Skeletal muscle tissue (tissue), 4 donors: ENCODE measurements around the gene CLDN3. TPM values are rescaled to one million over a fixed set of nuclear protein-coding genes. Genes with fewer than 3 reads are reported as not detected.

Source experiments
- H3K27ac ChIP-seq: one replicate; pipeline ENCODE4 v1.7.0; 2013; ENCODE audit warnings: mild to moderate bottlenecking, low read depth, low read length, inconsistent platforms
- H3K27me3 ChIP-seq, 3 donors: one replicate each; pipeline ENCODE4 v1.7.0; 2013; ENCODE audit warnings: low read length in 3 of 3; ENCODE audit not compliant: control insufficient read depth in 3 of 3, insufficient read depth in 3 of 3
- H3K36me3 ChIP-seq, 3 donors: one replicate each; pipeline ENCODE4 v1.7.0; 2013; ENCODE audit warnings: low read length in 3 of 3; ENCODE audit not compliant: control insufficient read depth in 3 of 3, insufficient read depth in 3 of 3
- H3K4me1 ChIP-seq, 3 donors: one replicate each; pipeline ENCODE4 v1.7.0; 2013; ENCODE audit warnings: low read length in 3 of 3, mild to moderate bottlenecking in 3 of 3; ENCODE audit not compliant: control insufficient read depth in 3 of 3, insufficient read depth in 3 of 3
- H3K4me3 ChIP-seq, 3 donors: one replicate each; pipeline ENCODE4 v1.7.0; 2013; ENCODE audit warnings: low read length in 3 of 3
- H3K9ac ChIP-seq, 3 donors: one replicate each; pipeline ENCODE4 v1.7.0; 2013; ENCODE audit warnings: low read length in 3 of 3, mild to moderate bottlenecking in 3 of 3, moderate library complexity in 2 of 3, low read depth in 1 of 3
- H3K9me3 ChIP-seq, 3 donors: one replicate each; pipeline ENCODE4 v1.7.0; 2013; ENCODE audit warnings: low read length in 3 of 3; ENCODE audit not compliant: control insufficient read depth in 3 of 3
- total RNA-seq: library from RNA; depleted of rRNA; stranded (reverse); fragments of >200 nt; gene quantifications from one replicate; pipeline ENCODE4 v1.2.3, GENCODE V29; 2014
- donor health status: Osteomylitis.

The CLDN3 gene
- total RNA-seq, 1 donor from 2014 or later = 0.52 TPM

DNA sequence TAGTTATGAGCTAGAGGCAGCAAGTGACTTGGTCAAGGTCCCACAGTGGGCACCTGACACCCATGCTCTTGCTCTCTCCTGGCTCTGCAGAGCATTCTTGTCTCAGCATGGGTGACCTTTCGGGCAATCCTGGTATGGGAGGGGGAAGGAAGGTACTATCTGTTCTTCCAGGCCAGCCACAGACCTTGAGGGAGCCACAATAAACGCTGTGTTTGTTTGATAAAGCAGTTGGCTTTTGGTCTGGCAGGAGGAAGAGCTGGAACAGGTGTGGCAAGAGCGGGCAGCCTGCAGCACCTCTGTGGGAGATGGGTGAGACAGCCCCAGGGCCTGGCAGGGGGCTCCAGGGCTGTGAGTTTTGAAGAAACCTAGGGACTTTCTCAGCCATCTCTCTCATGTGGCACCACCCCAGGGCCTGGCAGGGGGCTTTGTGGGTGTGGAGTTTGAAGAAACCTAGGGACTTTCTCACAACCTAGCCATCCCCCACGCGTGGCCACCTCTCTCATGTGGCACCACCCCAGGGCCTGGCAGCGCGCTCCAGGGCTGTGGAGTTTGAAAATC lies 11.4 kb downstream of the CLDN3 start:
- Histone ChIP-seq H3K4me3 (no peak overlapping the region), H3K4me1 (peaks cover 2 to 5% (median 4%) of the 10 kb centered on the region in 3 donors), H3K27ac (no peak overlapping the region), H3K36me3 (no peaks in the 10 kb centered on the region), H3K9ac (peak overlapping the region in 1 of 3 donors; percentile 45), H3K27me3 (no peaks in the 10 kb centered on the region), H3K9me3 (no peaks in the 10 kb centered on the region)

GRCh38 chr7:73749931-73750776 lies 19.9 kb downstream of the CLDN3 start:
- no peak overlapping the region for H3K27ac ChIP-seq
- no peaks in the 10 kb centered on the region for H3K9me3 ChIP-seq
- no peaks in the 10 kb centered on the region for H3K36me3 ChIP-seq
- H3K4me3 ChIP-seq = no peak overlapping the region
- no peaks in the 10 kb centered on the region for H3K27me3 ChIP-seq
- peaks cover 0 to 4% (median 0%) of the 10 kb centered on the region in 3 donors for H3K4me1 ChIP-seq
- H3K9ac ChIP-seq = no peak overlapping the region

DNA sequence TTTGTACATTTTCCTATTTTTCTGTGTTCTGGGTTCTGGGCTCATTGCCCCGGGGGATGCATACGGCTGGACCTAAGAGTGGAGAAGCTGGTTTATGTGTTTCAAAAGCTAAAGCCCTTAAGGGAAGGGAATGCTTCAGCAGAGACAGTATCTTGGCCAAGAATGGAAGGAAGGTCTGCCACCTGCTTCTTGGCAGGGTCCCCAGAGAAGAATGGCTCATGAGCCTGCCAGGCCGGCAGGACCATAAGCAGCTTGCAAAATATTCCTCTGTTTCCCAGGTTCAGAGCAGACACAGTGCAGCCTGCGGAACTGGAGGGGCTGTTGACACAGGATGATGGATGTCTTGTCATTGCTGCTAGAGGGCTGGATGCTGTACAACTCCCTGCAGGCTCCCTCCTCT lies 23.7 kb downstream of the CLDN3 start:
- peaks cover 0 to 11% (median 5%) of the 10 kb centered on the region in 3 donors for H3K4me1 ChIP-seq
- H3K4me3 ChIP-seq = no peak overlapping the region
- H3K9ac ChIP-seq = peak overlapping the region in 2 of 3 donors; percentile 12 to 16
- no peaks in the 10 kb centered on the region for H3K27me3 ChIP-seq
- no peaks in the 10 kb centered on the region for H3K36me3 ChIP-seq
- no peaks in the 10 kb centered on the region for H3K9me3 ChIP-seq
- H3K27ac ChIP-seq = no peak overlapping the region

- H3K9me3 ChIP-seq = no peaks in the 10 kb centered on the region
- peaks cover 4 to 19% (median 17%) of the 10 kb centered on the region in 3 donors for H3K4me1 ChIP-seq
- H3K27ac ChIP-seq = no peak overlapping the region
- H3K36me3 ChIP-seq = no peaks in the 10 kb centered on the region
- no peak overlapping the region for H3K4me3 ChIP-seq
- no peaks in the 10 kb centered on the region for H3K27me3 ChIP-seq
- no peak overlapping the region for H3K9ac ChIP-seq
Observed at GRCh38 chr7:73742753-73743641, 27.1 kb downstream of the CLDN3 start.

DNA sequence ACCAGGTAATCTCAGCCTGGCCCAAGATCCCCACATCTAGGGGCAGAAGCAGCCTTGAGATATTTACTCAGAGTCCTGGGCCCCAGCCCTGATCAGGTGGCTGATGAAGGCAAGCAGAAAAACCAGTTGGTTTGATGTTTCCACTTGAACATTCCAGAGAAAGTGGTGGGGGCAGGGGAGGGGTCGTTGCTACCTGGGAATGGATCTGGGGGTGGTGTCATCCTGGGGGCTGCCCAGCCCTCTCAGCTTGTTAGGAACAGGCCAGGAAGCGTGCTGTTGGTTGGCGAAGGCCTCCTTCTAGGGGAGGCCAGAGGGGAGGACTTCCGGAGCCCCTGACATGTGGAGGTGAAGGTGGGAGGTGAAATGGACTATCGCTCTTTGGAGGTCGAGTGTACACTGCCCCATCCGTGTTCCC lies 27.7 kb downstream of the CLDN3 start:
- Histone ChIP-seq H3K4me3 (no peak overlapping the region), H3K27me3 (no peaks in the 10 kb centered on the region), H3K27ac (no peak overlapping the region), H3K9me3 (no peaks in the 10 kb centered on the region), H3K4me1 (peaks cover 6 to 26% (median 23%) of the 10 kb centered on the region in 3 donors), H3K36me3 (peaks cover 0 to under 1% (median under 1%) of the 10 kb centered on the region in 3 donors), H3K9ac (no peak overlapping the region)

DNA sequence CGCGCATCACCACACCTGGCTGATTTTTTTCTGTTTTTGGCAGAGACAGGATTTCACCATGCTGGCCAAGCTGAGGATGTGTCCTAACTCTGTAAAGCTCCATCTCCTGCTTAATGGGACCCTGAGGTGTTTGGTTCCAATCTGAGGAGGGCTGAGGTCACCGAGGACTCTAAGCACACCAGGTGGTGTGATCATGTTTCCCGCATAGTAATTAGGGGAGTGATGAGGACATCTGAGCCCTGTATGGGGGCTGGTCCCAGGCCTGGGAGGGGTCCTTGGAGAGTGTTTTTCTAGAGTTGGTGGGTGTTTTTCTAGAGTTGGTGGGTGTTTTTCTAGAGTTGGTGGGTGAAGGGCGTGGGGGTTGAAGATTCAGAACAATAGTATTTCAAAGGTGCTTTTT lies 28.5 kb downstream of the CLDN3 start:
- no peaks in the 10 kb centered on the region for H3K27me3 ChIP-seq
- H3K36me3 ChIP-seq = peaks cover 6 to 8% (median 8%) of the 10 kb centered on the region in 3 donors
- H3K4me1 ChIP-seq = peaks cover 6 to 28% (median 26%) of the 10 kb centered on the region in 3 donors
- no peak overlapping the region for H3K4me3 ChIP-seq
- no peak overlapping the region for H3K9ac ChIP-seq
- no peak overlapping the region for H3K27ac ChIP-seq
- no peaks in the 10 kb centered on the region for H3K9me3 ChIP-seq

GRCh38 chr7:73740771-73741170 lies 29.3 kb downstream of the CLDN3 start:
- no peak overlapping the region for H3K27ac ChIP-seq
- H3K36me3 ChIP-seq = peaks cover 12 to 14% (median 14%) of the 10 kb centered on the region in 3 donors
- H3K9me3 ChIP-seq = no peaks in the 10 kb centered on the region
- no peak overlapping the region for H3K9ac ChIP-seq
- H3K4me3 ChIP-seq = no peak overlapping the region
- peaks cover 6 to 28% (median 22%) of the 10 kb centered on the region in 3 donors for H3K4me1 ChIP-seq
- no peaks in the 10 kb centered on the region for H3K27me3 ChIP-seq

DNA sequence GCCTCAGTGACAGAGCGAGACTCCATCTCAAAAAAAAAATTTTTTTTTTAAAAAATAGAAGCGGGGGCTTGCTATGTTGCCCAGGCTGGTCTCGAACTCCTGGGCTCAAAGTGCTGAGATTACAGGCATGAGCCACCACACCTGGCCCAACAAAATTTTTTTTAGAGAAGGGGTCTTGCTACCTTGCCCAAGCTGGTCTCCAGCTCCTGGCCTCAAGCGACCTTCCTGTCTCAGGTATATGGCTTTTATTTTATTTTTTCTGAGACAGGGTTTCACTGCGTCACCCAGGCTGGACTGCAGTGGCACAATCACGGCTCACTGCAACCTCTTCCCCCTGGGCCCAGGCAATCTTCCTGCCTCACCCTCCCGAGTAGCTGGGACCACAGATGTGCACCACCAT lies 29.9 kb downstream of the CLDN3 start:
- Histone ChIP-seq H3K9me3 (no peaks in the 10 kb centered on the region), H3K27ac (no peak overlapping the region), H3K36me3 (peaks cover 14 to 17% (median 15%) of the 10 kb centered on the region in 3 donors), H3K9ac (no peak overlapping the region), H3K27me3 (no peaks in the 10 kb centered on the region), H3K4me1 (peaks cover 6 to 28% (median 22%) of the 10 kb centered on the region in 3 donors), H3K4me3 (no peak overlapping the region)

- Histone ChIP-seq H3K4me3 (peak overlapping the region; percentile 82 to 96 (median 91)), H3K4me1 (peaks cover 6 to 28% (median 22%) of the 10 kb centered on the region in 3 donors), H3K9ac (peak overlapping the region; percentile 88 to 98 (median 92)), H3K27me3 (no peaks in the 10 kb centered on the region), H3K36me3 (peaks cover 14 to 17% (median 15%) of the 10 kb centered on the region in 3 donors), H3K9me3 (no peaks in the 10 kb centered on the region), H3K27ac (peak overlapping the region; percentile 84)
Observed at GRCh38 chr7:73739387-73739767, 30.7 kb downstream of the CLDN3 start.
